ENCODE measurements around the gene RRP12.

DNA sequence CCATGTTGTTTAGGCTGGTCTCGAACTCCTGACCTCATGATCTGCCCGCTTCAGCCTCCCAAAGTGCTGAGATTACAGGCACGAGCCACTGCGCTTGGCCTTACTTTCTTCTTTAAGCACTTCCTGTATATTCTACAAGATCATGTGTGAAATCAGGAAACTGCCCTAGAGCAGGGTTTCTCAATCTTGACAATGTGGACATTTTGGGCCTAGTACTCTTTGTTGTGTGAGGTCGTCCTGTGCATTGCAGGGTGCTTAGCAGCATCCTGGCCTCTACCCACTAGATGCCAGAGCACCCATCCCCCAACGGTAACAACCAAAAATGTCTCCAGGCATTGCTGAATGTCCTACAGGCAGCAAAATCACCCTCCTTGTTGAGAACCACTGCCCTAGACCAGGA is 24.7 kb downstream of the RRP12 start:
- TF ChIP-seq EZH2 (IDR thresholded peaks at IDR 0.05; ENCODE audit: insufficient read depth, poor library complexity, severe bottlenecking) (no peak), EZH2phosphoT487 (IDR thresholded peaks at IDR 0.05; ENCODE audit: insufficient read depth, low read depth) (no peak)

All from GM23248 (cell line).